SK-N-MC (cell line): ENCODE results near the gene ARVCF.

Experiments
- DNase-seq: peaks from one replicate; pipeline ENCODE4 v3.0.0-alpha.2; 2011; ENCODE audit warnings: low read depth, low spot score
- H3K27ac ChIP-seq: fragments of 200-600 bp; sonication (generic); 2 replicates; pipeline ENCODE4 v1.5.1; 2016; ENCODE audit warnings: mixed run types
- H3K36me3 ChIP-seq: fragments of 200-600 bp; sonication (generic); 2 replicates; pipeline ENCODE4 v1.6.1; 2017; ENCODE audit warnings: antibody characterized with exemption, low read length, mixed read lengths; ENCODE audit not compliant: insufficient read depth
- H3K4me3 ChIP-seq: fragments of 200-600 bp; sonication (generic); 2 replicates; pipeline ENCODE4 v1.5.1; 2016
- H3K9ac ChIP-seq: fragments of 200-600 bp; sonication (generic); 2 replicates; pipeline ENCODE4 v1.8.0; 2017; ENCODE audit warnings: mixed run types, mixed read lengths; ENCODE audit not compliant: insufficient read length
- H3K9me3 ChIP-seq: fragments of 200-600 bp; sonication (generic); 2 replicates; pipeline ENCODE4 v1.6.1; 2017; ENCODE audit warnings: low read depth, mild to moderate bottlenecking, antibody characterized with exemption, low read length, moderate library complexity, mixed read lengths
- EZH2 ChIP-seq: fragments of 200-600 bp; sonication (generic); IDR thresholded peaks from one replicate; pipeline ENCODE4 v1.6.1; 2017; ENCODE audit warnings: antibody characterized with exemption
- FOXP2 ChIP-seq: optimal IDR thresholded peaks from 2 replicates; pipeline ENCODE3; 2011; ENCODE audit warnings: mild to moderate bottlenecking, moderate library complexity; ENCODE audit not compliant: insufficient read depth; ENCODE audit errors: extremely low read length, control extremely low read depth
- POLR2AphosphoS5 ChIP-seq: IDR thresholded peaks from 2 replicates; pipeline ENCODE4 v1.6.1; 2012; ENCODE audit warnings: mild to moderate bottlenecking, low read depth, low read length, borderline replicate concordance

Gene ARVCF

GRCh38 chr22:19992921-19993355, 23.7 kb downstream of the ARVCF start:
- H3K9ac ChIP-seq: no peak overlapping the region
- H3K4me3 ChIP-seq: no peak overlapping the region
- no peaks in the 10 kb centered on the region for H3K9me3 ChIP-seq
- DNase-seq: no peak
- H3K36me3 ChIP-seq: no peaks in the 10 kb centered on the region
- H3K27ac ChIP-seq: no peak overlapping the region
- TF ChIP-seq FOXP2 (no peak), EZH2 (no peak), POLR2AphosphoS5 (no peak)

- H3K36me3 ChIP-seq: no peaks in the 10 kb centered on the region
- H3K9ac ChIP-seq: no peak overlapping the region
- H3K4me3 ChIP-seq: no peak overlapping the region
- DNase-seq: no peak
- no peaks in the 10 kb centered on the region for H3K9me3 ChIP-seq
- H3K27ac ChIP-seq: no peak overlapping the region
- TF ChIP-seq POLR2AphosphoS5: no peak
- no peak for TF ChIP-seq FOXP2
- TF ChIP-seq EZH2: no peak
Measured at GRCh38 chr22:19992481-19992911, 24.1 kb downstream of the ARVCF start.

GRCh38 chr22:19991645-19992451, 24.8 kb downstream of the ARVCF start:
- TF ChIP-seq POLR2AphosphoS5: no peak
- no peak for TF ChIP-seq EZH2
- TF ChIP-seq FOXP2: no peak
- no peak overlapping the region for H3K9ac ChIP-seq
- H3K4me3 ChIP-seq: no peak overlapping the region
- H3K9me3 ChIP-seq: no peaks in the 10 kb centered on the region
- no peaks in the 10 kb centered on the region for H3K36me3 ChIP-seq
- no peak for DNase-seq
- H3K27ac ChIP-seq: no peak overlapping the region

- no peak for DNase-seq
- no peak overlapping the region for H3K4me3 ChIP-seq
- H3K36me3 ChIP-seq: no peaks in the 10 kb centered on the region
- H3K9ac ChIP-seq: no peak overlapping the region
- H3K27ac ChIP-seq: no peak overlapping the region
- TF ChIP-seq EZH2: no peak
- no peak for TF ChIP-seq POLR2AphosphoS5
- no peak for TF ChIP-seq FOXP2
- no peaks in the 10 kb centered on the region for H3K9me3 ChIP-seq
Measured at GRCh38 chr22:19991395-19991644, 25.3 kb downstream of the ARVCF start.

- H3K9ac ChIP-seq: no peak overlapping the region
- no peak for TF ChIP-seq EZH2
- no peak for TF ChIP-seq FOXP2
- TF ChIP-seq POLR2AphosphoS5: no peak
- no peak overlapping the region for H3K4me3 ChIP-seq
- H3K27ac ChIP-seq: no peak overlapping the region
- no peak for DNase-seq
- no peaks in the 10 kb centered on the region for H3K9me3 ChIP-seq
- no peaks in the 10 kb centered on the region for H3K36me3 ChIP-seq
Measured at GRCh38 chr22:19990609-19991394, 25.8 kb downstream of the ARVCF start.

- H3K36me3 ChIP-seq: no peaks in the 10 kb centered on the region
- TF ChIP-seq EZH2 (no peak), POLR2AphosphoS5 (no peak), FOXP2 (no peak)
- no peak for DNase-seq
- H3K27ac ChIP-seq: no peak overlapping the region
- H3K9me3 ChIP-seq: no peaks in the 10 kb centered on the region
- no peak overlapping the region for H3K9ac ChIP-seq
- no peak overlapping the region for H3K4me3 ChIP-seq
Measured at GRCh38 chr22:19990188-19990587, 26.4 kb downstream of the ARVCF start.

GRCh38 chr22:19989725-19990067, 26.9 kb downstream of the ARVCF start:
- no peak for DNase-seq
- no peak for TF ChIP-seq FOXP2
- TF ChIP-seq POLR2AphosphoS5: no peak
- no peak for TF ChIP-seq EZH2
- H3K9ac ChIP-seq: no peak overlapping the region

GRCh38 chr22:19988965-19989724, 27.5 kb downstream of the ARVCF start:
- Histone ChIP-seq H3K9me3 (no peaks in the 10 kb centered on the region), H3K36me3 (no peaks in the 10 kb centered on the region), H3K27ac (no peak overlapping the region), H3K9ac (no peak overlapping the region), H3K4me3 (no peak overlapping the region)
- TF ChIP-seq EZH2: no peak
- no peak for DNase-seq

More at GRCh38 chr22:19989725-19990067, 26.9 kb downstream of the ARVCF start:
- no peak overlapping the region for H3K4me3 ChIP-seq
- no peaks in the 10 kb centered on the region for H3K36me3 ChIP-seq
- H3K9me3 ChIP-seq: no peaks in the 10 kb centered on the region
- H3K27ac ChIP-seq: no peak overlapping the region
